Liver (tissue), 9 donors: ENCODE results near the gene UCHL3. TPM values are rescaled to one million over a fixed set of nuclear protein-coding genes. Genes with fewer than 3 reads are reported as not detected.

Experiments used
- DNase-seq: peaks from one replicate; pipeline ENCODE4 v3.0.0-alpha.2; 2017; ENCODE audit warnings: low spot score
- H3K27ac ChIP-seq, 2 donors: one replicate each; pipeline ENCODE4 v1.7.0; 2013; ENCODE audit warnings: inconsistent platforms in 2 of 2, low read length in 2 of 2, control low read depth in 1 of 2, low read depth in 1 of 2, mild to moderate bottlenecking in 1 of 2
- H3K27me3 ChIP-seq, 4 donors: one replicate each; pipeline versions ENCODE4 v1.6.1 to v1.7.0; 2013; ENCODE audit warnings: low read length in 3 of 4, inconsistent platforms in 1 of 4, mild to moderate bottlenecking in 1 of 4, moderate library complexity in 1 of 4; ENCODE audit not compliant: control insufficient read depth in 4 of 4, insufficient read depth in 4 of 4
- H3K36me3 ChIP-seq, 4 donors: one replicate each; pipeline versions ENCODE4 v1.6.1 to v1.7.0; 2013; ENCODE audit warnings: low read length in 3 of 4, mild to moderate bottlenecking in 3 of 4, low read depth in 1 of 4, moderate library complexity in 1 of 4; ENCODE audit not compliant: control insufficient read depth in 4 of 4, insufficient read depth in 3 of 4
- H3K4me1 ChIP-seq, 4 donors: one replicate each; pipeline versions ENCODE4 v1.6.1 to v1.7.0; 2013; ENCODE audit warnings: low read length in 3 of 4, mild to moderate bottlenecking in 3 of 4, moderate library complexity in 1 of 4; ENCODE audit not compliant: control insufficient read depth in 4 of 4, insufficient read depth in 4 of 4
- H3K4me3 ChIP-seq, 3 donors: one replicate each; pipeline versions ENCODE4 v1.6.1 to v1.7.0; 2013; ENCODE audit warnings: low read length in 3 of 3, control low read depth in 1 of 3, low read depth in 1 of 3, mild to moderate bottlenecking in 1 of 3
- H3K9ac ChIP-seq, 2 donors: one replicate each; pipeline ENCODE4 v1.7.0; 2013; ENCODE audit warnings: low read length in 2 of 2, mild to moderate bottlenecking in 2 of 2, moderate library complexity in 2 of 2, control low read depth in 1 of 2, low read depth in 1 of 2
- H3K9me3 ChIP-seq, 4 donors: one replicate each; pipeline versions ENCODE4 v1.6.1 to v1.7.0; 2013; ENCODE audit warnings: low read length in 3 of 4; ENCODE audit not compliant: control insufficient read depth in 4 of 4
- EGR1 ChIP-seq, 2 donors: IDR thresholded peaks; 2 replicates each; pipeline ENCODE4 v1.6.1; 2016 to 2018; ENCODE audit warnings: antibody characterized with exemption in 2 of 2, low read depth in 2 of 2
- FOXA1 ChIP-seq: IDR thresholded peaks from 2 replicates; pipeline ENCODE4 v1.6.1; 2016; ENCODE audit warnings: antibody characterized with exemption
- FOXA2 ChIP-seq: IDR thresholded peaks from 2 replicates; pipeline ENCODE4 v1.6.1; 2016; ENCODE audit warnings: antibody characterized with exemption
- GABPA ChIP-seq, 2 donors: IDR thresholded peaks in 1 of 2; conservative IDR thresholded peaks in 1 of 2; 2 replicates each; pipeline ENCODE4 v1.6.1; 2016; ENCODE audit warnings: antibody characterized with exemption in 2 of 2, mild to moderate bottlenecking in 1 of 2, moderate library complexity in 1 of 2
- HNF4A ChIP-seq, 2 donors: conservative IDR thresholded peaks; 2 replicates each; pipeline ENCODE4 v1.6.1; 2016; ENCODE audit warnings: antibody characterized with exemption in 2 of 2, mild to moderate bottlenecking in 2 of 2
- HNF4G ChIP-seq: IDR thresholded peaks from 2 replicates; pipeline ENCODE4 v1.6.1; 2016; ENCODE audit warnings: antibody characterized with exemption
- JUND ChIP-seq, 2 donors: IDR thresholded peaks; 2 replicates each; pipeline ENCODE4 v1.6.1; 2016; ENCODE audit warnings: antibody characterized with exemption in 2 of 2
- NR2F2 ChIP-seq: IDR thresholded peaks from 2 replicates; pipeline ENCODE4 v1.6.1; 2016; ENCODE audit warnings: antibody characterized with exemption
- RAD21 ChIP-seq, 2 donors: IDR thresholded peaks; 2 replicates each; pipeline ENCODE4 v1.6.1; 2016; ENCODE audit warnings: antibody characterized with exemption in 2 of 2, mild to moderate bottlenecking in 2 of 2
- RXRA ChIP-seq, 2 donors: IDR thresholded peaks; 2 replicates each; pipeline ENCODE4 v1.6.1; 2017 to 2018; ENCODE audit warnings: antibody characterized with exemption in 2 of 2, mild to moderate bottlenecking in 1 of 2
- SP1 ChIP-seq: IDR thresholded peaks from 2 replicates; pipeline ENCODE4 v1.6.1; 2018; ENCODE audit warnings: antibody characterized with exemption, mild to moderate bottlenecking
- TAF1 ChIP-seq: conservative IDR thresholded peaks from 2 replicates; pipeline ENCODE4 v1.6.1; 2016; ENCODE audit warnings: antibody characterized with exemption, mild to moderate bottlenecking
- YY1 ChIP-seq: IDR thresholded peaks from 2 replicates; pipeline ENCODE4 v1.6.1; 2016; ENCODE audit warnings: antibody characterized with exemption, mild to moderate bottlenecking
- WGBS: extraction: QIAGEN DNeasy Blood & Tissue Kit; methylation state at CpG from one replicate; pipeline ENCODE4 v1.1.7; 2013; 5-methylcytosine and 5-hydroxymethylcytosine counted together
- polyA plus RNA-seq, 2 donors: library from polyadenylated mRNA; stranded (reverse) in 1 of 2; unstranded in 1 of 2; fragments of 200-250 nt in 1 of 2; fragments of >200 nt in 1 of 2; fragmentation: Nextera tagmentation in 1 of 2; extraction: Ambion mirVana in 1 of 2; gene quantifications; one replicate each; pipeline versions ENCODE4 v1.2.1 to v1.2.3, GENCODE V29; 2013 to 2015
- total RNA-seq, 2 donors: library from RNA; depleted of rRNA; stranded (reverse); fragments of >200 nt; gene quantifications; one replicate each; pipeline ENCODE4 v1.2.3, GENCODE V29; 2014
- TF ChIP-seq, protein P1 (sequence below): IDR thresholded peaks from 2 replicates; pipeline ENCODE4 v1.6.1; 2016; ENCODE audit warnings: antibody characterized with exemption
- TF ChIP-seq, protein P2 (sequence below): fragments of 150-350 bp; IDR thresholded peaks from 2 replicates; pipeline ENCODE4 v1.5.1; 2017; ENCODE audit warnings: improper control_type of control experiment, low read depth, low read length; ENCODE audit not compliant: missing input control
- TF ChIP-seq, protein P3 (sequence below): IDR thresholded peaks from 2 replicates; pipeline ENCODE4 v1.6.1; 2016; ENCODE audit warnings: antibody characterized with exemption, mild to moderate bottlenecking
- TF ChIP-seq, protein P4 (sequence below): IDR thresholded peaks from 2 replicates; pipeline ENCODE4 v1.6.1; 2016; ENCODE audit warnings: antibody characterized with exemption
- TF ChIP-seq, protein P5 (sequence below): IDR thresholded peaks from 2 replicates; pipeline ENCODE4 v1.6.1; 2016; ENCODE audit warnings: antibody characterized with exemption
- donor health status: healthy.
- donor health status: healthy.
- donor health status: healthy.
- donor health status: healthy.
- donor health status: healthy.

UCHL3 gene
- total and polyA plus RNA-seq, 4 donors: 13.1 to 55.8 (median 19.7) TPM

DNA sequence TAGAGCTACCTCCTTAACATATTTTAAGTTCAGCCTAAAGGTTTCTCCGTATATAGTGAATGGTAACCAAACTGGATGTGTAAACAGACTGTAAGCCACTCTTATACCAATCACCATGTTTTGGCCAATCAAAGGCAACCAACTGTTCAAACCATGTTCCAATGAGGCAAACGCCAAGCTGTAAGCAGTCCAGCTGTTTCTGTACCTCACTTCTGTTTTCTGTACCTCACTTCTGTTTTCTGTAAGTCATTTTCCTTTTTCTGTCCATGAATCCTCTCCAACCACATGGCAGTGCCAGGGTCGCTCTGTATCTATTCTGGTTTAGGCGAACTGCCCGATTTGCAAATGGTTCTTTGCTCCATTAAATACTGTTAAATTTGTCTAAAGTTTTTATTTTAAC lies 36.3 kb upstream of the UCHL3 start:
- H3K27ac ChIP-seq: no peak overlapping the region
- 91% methylated on average over 5 of the region's 5 CpGs for WGBS

DNA sequence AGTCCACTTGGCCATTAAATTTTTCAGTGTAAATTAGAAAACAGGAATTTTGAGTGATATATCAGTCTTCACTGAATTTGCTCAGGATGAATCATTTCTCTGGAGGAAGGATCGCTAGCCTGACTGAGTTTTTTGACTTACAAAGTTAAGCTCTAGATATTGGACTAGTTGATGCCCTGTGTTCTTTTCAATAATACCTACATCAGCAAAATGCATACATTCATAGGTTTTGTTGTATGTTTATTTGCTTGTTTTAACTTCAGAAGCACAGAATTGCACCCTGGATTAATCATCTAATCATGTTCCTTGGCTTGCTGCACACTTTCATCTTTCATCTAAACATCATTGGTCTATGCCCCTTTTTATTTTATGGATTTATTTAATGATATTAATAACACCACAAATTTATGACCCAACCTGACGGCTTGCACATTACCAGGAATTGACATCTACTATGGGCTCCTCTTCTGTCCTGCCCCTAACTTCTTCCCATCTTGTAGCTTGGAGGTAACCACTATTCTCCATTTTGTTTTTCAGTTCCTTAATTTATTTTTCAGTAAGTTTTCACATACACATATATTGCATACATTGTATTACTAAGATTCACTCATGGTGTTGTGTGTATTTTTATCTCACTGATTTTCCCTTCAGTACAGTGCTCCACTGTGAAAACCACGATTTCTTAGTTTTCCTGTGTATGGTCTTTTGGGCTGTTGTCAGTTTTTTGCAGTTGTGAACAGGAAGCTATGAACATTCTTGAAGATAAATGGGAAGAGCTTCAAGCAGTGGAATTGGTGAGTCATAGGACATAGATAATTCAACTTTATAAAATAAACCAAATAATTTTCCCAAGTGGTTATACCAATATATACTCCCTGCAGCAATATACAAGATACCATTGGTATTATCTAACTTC lies 35.3 kb upstream of the UCHL3 start:
- Histone ChIP-seq H3K27ac (no peak overlapping the region), H3K9ac (no peak overlapping the region), H3K4me3 (no peak overlapping the region), H3K4me1 (no peaks in the 10 kb centered on the region), H3K36me3 (no peaks in the 10 kb centered on the region), H3K9me3 (no peaks in the 10 kb centered on the region), H3K27me3 (no peaks in the 10 kb centered on the region)
- DNase-seq: no peak
- 79% methylated on average over 3 of the region's 3 CpGs for WGBS
- TF ChIP-seq, protein P1, sequence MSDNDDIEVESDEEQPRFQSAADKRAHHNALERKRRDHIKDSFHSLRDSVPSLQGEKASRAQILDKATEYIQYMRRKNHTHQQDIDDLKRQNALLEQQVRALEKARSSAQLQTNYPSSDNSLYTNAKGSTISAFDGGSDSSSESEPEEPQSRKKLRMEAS: no peak
- TF ChIP-seq FOXA1 (no peak), YY1 (no peak), HNF4G (no peak), RXRA (IDR thresholded peaks at IDR 0.05) (no peak), SP1 (no peak), JUND (IDR thresholded peaks at IDR 0.05) (no peak), NR2F2 (no peak), TAF1 (no peak), GABPA (IDR thresholded peaks at IDR 0.05 in 1 of 2, conservative IDR thresholded peaks at IDR 0.05 in 1 of 2) (no peak), HNF4A (conservative IDR thresholded peaks at IDR 0.05) (no peak), RAD21 (IDR thresholded peaks at IDR 0.05) (no peak), EGR1 (IDR thresholded peaks at IDR 0.05; ENCODE audit: low read depth in 2 of 2) (no peak), FOXA2 (no peak)
- TF ChIP-seq, protein P2, sequence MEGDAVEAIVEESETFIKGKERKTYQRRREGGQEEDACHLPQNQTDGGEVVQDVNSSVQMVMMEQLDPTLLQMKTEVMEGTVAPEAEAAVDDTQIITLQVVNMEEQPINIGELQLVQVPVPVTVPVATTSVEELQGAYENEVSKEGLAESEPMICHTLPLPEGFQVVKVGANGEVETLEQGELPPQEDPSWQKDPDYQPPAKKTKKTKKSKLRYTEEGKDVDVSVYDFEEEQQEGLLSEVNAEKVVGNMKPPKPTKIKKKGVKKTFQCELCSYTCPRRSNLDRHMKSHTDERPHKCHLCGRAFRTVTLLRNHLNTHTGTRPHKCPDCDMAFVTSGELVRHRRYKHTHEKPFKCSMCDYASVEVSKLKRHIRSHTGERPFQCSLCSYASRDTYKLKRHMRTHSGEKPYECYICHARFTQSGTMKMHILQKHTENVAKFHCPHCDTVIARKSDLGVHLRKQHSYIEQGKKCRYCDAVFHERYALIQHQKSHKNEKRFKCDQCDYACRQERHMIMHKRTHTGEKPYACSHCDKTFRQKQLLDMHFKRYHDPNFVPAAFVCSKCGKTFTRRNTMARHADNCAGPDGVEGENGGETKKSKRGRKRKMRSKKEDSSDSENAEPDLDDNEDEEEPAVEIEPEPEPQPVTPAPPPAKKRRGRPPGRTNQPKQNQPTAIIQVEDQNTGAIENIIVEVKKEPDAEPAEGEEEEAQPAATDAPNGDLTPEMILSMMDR: no peak
- TF ChIP-seq, protein P3, sequence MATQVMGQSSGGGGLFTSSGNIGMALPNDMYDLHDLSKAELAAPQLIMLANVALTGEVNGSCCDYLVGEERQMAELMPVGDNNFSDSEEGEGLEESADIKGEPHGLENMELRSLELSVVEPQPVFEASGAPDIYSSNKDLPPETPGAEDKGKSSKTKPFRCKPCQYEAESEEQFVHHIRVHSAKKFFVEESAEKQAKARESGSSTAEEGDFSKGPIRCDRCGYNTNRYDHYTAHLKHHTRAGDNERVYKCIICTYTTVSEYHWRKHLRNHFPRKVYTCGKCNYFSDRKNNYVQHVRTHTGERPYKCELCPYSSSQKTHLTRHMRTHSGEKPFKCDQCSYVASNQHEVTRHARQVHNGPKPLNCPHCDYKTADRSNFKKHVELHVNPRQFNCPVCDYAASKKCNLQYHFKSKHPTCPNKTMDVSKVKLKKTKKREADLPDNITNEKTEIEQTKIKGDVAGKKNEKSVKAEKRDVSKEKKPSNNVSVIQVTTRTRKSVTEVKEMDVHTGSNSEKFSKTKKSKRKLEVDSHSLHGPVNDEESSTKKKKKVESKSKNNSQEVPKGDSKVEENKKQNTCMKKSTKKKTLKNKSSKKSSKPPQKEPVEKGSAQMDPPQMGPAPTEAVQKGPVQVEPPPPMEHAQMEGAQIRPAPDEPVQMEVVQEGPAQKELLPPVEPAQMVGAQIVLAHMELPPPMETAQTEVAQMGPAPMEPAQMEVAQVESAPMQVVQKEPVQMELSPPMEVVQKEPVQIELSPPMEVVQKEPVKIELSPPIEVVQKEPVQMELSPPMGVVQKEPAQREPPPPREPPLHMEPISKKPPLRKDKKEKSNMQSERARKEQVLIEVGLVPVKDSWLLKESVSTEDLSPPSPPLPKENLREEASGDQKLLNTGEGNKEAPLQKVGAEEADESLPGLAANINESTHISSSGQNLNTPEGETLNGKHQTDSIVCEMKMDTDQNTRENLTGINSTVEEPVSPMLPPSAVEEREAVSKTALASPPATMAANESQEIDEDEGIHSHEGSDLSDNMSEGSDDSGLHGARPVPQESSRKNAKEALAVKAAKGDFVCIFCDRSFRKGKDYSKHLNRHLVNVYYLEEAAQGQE: no peak
- TF ChIP-seq, protein P4, sequence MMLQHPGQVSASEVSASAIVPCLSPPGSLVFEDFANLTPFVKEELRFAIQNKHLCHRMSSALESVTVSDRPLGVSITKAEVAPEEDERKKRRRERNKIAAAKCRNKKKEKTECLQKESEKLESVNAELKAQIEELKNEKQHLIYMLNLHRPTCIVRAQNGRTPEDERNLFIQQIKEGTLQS: no peak
- TF ChIP-seq, protein P5, sequence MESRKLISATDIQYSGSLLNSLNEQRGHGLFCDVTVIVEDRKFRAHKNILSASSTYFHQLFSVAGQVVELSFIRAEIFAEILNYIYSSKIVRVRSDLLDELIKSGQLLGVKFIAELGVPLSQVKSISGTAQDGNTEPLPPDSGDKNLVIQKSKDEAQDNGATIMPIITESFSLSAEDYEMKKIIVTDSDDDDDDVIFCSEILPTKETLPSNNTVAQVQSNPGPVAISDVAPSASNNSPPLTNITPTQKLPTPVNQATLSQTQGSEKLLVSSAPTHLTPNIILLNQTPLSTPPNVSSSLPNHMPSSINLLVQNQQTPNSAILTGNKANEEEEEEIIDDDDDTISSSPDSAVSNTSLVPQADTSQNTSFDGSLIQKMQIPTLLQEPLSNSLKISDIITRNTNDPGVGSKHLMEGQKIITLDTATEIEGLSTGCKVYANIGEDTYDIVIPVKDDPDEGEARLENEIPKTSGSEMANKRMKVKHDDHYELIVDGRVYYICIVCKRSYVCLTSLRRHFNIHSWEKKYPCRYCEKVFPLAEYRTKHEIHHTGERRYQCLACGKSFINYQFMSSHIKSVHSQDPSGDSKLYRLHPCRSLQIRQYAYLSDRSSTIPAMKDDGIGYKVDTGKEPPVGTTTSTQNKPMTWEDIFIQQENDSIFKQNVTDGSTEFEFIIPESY: no peak

More for the DNA sequence above, 36.3 kb upstream of the UCHL3 start:
- Histone ChIP-seq H3K36me3 (no peaks in the 10 kb centered on the region), H3K4me3 (no peak overlapping the region), H3K4me1 (no peaks in the 10 kb centered on the region), H3K9ac (no peak overlapping the region), H3K9me3 (no peaks in the 10 kb centered on the region), H3K27me3 (no peaks in the 10 kb centered on the region)
- no peak for DNase-seq
- TF ChIP-seq JUND (IDR thresholded peaks at IDR 0.05) (no peak), NR2F2 (no peak), HNF4A (conservative IDR thresholded peaks at IDR 0.05) (no peak), TAF1 (no peak)
- TF ChIP-seq, protein P1: no peak
